GM12864 (cell line): ENCODE measurements around the gene IMMP2L.

Source experiments
- DNase-seq: peaks from one replicate; pipeline ENCODE4 v3.0.0-alpha.2; 2011; ENCODE audit warnings: low read depth
- H3K4me3 ChIP-seq: 2 replicates; pipeline ENCODE4 v1.5.1; 2011; ENCODE audit warnings: mild to moderate bottlenecking, low read depth, low read length, control low read depth
- TF ChIP-seq, protein P1 (sequence below): IDR thresholded peaks from 2 replicates; pipeline ENCODE4 v1.5.1; 2011; ENCODE audit warnings: low read depth, mild to moderate bottlenecking, moderate library complexity, low read length, control low read depth, inconsistent platforms; ENCODE audit errors: missing control alignments

Gene IMMP2L

DNA sequence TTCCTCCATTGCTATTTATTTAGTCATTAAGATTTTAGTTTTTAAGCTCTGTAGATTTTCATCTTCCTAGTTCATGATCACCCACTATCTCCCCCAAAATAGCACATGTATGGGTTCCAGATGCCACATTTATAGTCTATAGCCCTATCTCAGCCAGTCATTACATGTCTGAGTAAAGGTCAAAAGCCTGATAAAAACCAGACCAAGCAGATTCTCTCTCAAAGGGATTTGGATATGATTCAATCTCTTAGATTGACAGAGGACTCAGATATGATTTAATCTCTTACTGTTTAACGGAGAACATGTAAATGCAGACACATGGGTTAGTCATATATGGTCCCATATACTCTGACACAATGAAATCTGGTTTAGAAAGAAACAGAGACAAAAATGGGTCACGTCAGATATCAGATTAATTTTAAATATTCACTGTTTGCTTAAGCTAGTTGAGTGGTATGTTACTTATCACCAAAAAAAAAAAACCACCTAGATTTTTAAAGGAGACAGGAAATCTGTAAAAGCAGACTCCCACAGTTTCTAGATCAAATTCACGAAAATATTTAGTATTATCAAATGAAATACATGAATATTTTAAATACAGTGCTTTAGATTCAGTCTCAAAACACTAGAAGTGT lies 578.4 kb downstream of the IMMP2L start:
- TF ChIP-seq, protein P1, sequence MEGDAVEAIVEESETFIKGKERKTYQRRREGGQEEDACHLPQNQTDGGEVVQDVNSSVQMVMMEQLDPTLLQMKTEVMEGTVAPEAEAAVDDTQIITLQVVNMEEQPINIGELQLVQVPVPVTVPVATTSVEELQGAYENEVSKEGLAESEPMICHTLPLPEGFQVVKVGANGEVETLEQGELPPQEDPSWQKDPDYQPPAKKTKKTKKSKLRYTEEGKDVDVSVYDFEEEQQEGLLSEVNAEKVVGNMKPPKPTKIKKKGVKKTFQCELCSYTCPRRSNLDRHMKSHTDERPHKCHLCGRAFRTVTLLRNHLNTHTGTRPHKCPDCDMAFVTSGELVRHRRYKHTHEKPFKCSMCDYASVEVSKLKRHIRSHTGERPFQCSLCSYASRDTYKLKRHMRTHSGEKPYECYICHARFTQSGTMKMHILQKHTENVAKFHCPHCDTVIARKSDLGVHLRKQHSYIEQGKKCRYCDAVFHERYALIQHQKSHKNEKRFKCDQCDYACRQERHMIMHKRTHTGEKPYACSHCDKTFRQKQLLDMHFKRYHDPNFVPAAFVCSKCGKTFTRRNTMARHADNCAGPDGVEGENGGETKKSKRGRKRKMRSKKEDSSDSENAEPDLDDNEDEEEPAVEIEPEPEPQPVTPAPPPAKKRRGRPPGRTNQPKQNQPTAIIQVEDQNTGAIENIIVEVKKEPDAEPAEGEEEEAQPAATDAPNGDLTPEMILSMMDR: no peak
- no peak for DNase-seq
- no peak overlapping the region for H3K4me3 ChIP-seq

DNA sequence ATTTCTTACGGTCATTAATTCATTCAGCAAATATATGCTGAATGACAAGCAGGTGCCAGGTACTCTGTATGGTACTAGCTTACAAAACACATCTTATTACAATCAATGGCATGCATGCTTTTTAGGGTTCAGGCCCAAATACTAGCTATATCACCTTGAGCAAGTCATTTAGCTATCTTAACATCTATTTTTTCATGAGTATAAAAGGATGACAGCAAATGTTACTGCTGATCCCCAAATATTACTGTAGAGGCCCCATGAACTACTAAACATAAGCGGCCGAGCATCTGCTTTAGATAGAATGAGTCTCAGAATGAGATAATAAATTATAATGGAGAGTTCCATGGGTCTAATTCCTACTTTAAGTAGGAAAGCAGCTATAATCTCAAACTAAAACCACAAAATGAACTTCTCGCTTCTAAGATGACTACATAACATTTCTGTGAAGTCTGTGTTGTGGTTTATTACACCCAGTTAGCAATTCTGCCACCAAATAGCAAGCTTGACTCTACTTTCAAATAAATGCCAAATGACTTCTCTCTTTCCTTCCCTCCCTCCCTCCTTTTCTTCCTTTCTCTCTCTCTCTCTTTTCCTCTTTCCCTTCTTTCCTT lies 585.1 kb downstream of the IMMP2L start:
- H3K4me3 ChIP-seq: no peak overlapping the region
- no peak for DNase-seq
- TF ChIP-seq, protein P1: no peak

DNA sequence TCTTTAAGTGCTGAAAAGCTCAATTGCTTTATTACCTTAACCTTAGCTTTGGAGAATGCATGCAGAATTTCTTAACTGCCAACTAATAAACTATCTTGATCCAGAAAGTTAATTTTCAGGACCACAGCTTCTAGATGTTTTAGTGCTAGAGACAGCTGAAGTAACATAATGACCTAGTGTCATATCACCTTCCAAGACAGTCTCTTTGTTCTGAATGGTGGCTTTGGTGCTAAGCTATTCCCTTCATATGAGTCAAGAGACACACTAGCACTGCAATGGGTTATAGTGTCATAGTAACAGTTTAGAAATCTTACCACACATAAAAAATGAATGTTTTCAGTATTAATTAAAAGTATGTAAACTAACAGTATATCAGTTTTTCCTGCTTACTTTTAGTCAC lies 586.8 kb downstream of the IMMP2L start:
- no peak overlapping the region for H3K4me3 ChIP-seq
- TF ChIP-seq, protein P1: no peak
- no peak for DNase-seq

DNA sequence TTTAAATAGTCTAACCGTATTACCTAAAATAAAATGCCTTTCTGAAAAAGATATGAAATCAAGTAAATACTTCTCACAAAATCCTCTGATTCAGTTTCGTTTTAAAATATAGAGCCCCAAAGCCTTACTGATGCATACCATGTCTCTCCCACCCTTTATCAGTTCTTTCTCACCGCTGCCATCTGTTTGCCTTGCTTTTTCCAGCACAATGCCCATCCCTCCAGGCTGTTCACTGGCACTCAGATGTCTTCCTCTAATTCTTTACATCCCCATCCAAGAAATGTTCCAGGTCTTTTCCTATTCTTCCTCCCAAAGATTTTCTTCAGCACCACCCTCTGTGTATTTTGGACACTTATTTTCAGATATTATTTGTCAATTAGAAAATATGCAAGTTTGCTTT lies 587.9 kb downstream of the IMMP2L start:
- no peak for DNase-seq
- no peak overlapping the region for H3K4me3 ChIP-seq
- TF ChIP-seq, protein P1: no peak

DNA sequence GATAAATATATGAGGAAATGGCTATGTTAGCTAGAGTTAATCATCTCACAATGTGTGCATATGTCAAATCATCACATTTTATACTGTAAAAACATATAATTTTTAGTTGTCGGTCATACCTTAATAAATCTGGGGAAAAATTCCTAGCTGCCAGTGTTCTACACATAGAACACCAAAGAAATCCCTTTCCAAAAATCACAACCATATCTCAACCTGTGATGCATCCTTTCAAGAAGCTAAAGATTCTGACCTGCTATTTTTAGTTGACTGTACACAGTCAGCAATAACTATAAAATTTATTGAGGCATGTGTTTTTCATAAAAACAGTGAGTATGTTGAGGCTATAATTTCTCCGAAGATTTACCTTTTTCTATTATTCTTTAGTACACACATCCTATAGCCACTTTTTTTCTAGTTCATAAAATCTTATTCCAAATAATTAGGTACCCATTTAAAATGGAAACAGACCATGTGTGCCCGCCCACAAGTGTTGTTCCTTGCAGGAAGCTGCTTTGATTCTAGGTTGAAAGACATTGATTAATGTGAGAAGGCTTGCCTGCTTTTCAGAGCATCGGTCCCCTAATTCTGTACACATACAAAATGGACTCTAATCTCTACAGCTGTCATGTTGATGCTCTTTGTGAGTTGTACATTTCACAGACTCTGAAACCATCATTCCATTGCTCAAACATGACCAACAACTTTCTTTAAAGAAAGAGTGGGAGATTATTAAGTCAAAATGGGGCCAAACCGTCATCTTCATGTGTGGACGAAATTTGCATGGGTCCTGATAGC lies 588.9 kb downstream of the IMMP2L start:
- TF ChIP-seq, protein P1: no peak
- no peak overlapping the region for H3K4me3 ChIP-seq
- DNase-seq: no peak

DNA sequence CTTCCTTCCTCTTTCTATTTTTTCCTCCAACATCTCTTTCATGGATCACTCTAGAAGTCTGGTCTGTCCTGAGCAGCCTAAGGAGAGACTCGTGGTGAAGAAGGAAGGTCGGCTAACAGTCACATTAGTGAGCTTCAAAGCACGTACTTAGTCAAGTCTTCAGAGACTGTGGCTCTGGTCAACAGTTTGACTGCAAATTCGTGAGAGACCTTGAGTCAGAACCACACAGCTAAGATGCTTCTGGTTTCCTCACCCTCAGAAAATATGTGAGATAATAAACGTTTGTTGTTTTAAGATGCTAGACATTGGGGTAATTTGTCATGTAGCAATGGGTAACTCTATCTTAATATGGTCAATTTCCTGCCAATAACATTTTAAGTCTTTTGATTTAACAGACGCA lies 597.5 kb downstream of the IMMP2L start:
- no peak overlapping the region for H3K4me3 ChIP-seq
- no peak for DNase-seq
- TF ChIP-seq, protein P1: no peak
